IPS DF 4.7 (cell line): Measurements from ENCODE around the gene TAF9B.
"Not testable (repeated sequence)": the region's sequence is repeated elsewhere in the genome, so short reads cannot be mapped to it uniquely, and the experiment has no call there.

ENCODE experiments used
- DNase-seq: peaks from one replicate; pipeline ENCODE4 v3.0.0-alpha.2; 2013; ENCODE audit warnings: low spot score; ENCODE audit errors: extremely low read depth

Gene TAF9B

GRCh38 chrX:78116766-78117165, 22.7 kb downstream of the TAF9B start:
- no peak for DNase-seq

- no peak for DNase-seq
Measured at GRCh38 chrX:78116365-78116764, 23.1 kb downstream of the TAF9B start.

DNA sequence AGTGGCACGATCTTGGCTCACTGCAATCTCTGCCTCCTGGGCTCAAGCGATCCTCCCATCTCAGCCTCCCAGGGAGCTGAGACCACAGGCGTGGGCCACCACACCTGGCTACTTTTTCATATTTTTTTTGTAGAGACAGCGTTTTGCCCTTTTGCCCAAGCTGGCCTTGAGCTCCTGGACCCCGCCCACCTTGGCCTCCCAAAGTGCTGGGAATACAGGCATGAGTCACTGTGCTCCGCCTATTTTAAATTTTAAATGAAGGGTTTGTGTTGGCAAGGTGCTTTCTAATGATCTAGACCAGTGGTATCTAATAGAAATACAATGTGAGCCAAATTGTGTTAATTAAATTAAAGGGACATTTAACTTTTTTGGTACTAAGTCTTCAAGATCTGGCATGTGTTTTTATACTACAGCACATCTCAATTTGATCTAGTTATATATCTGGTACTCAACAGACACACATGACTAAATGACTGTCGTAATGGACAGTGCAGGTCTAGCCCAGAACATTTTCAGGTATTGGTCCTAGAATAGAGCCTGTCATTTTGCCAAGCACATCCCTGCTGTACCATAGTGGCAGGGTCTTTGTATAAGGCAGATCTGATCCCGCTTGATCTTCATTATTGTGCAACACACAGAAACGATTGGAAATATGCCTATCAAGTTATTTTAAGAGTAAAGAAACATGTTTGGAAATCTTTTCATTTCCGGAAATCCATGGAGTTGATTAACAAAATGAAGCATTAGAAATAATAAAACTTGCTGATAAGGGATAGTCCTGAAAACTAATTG, 28.1 kb downstream of the TAF9B start:
- no peak for DNase-seq

DNA sequence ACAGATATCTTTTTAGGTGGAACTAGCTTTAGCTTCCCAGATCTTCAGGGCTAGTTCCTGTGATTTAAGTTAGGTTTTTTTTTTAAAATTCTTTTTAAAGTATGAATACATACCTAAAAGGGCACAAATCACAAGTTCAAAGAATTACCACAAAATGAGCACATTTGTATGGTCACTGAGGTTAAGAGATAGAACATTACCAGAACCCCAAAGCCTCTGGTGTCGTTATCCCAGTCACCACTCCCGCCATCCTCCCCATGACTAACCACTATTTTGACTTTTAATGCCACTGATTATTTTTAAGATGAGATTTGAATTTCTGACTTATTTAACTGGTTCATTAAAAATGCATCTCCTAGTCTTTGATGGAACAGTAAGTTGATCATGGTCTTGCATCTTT, 30.0 kb downstream of the TAF9B start:
- DNase-seq = no peak

GRCh38 chrX:78106651-78106986, 32.8 kb downstream of the TAF9B start:
- no peak for DNase-seq

DNA sequence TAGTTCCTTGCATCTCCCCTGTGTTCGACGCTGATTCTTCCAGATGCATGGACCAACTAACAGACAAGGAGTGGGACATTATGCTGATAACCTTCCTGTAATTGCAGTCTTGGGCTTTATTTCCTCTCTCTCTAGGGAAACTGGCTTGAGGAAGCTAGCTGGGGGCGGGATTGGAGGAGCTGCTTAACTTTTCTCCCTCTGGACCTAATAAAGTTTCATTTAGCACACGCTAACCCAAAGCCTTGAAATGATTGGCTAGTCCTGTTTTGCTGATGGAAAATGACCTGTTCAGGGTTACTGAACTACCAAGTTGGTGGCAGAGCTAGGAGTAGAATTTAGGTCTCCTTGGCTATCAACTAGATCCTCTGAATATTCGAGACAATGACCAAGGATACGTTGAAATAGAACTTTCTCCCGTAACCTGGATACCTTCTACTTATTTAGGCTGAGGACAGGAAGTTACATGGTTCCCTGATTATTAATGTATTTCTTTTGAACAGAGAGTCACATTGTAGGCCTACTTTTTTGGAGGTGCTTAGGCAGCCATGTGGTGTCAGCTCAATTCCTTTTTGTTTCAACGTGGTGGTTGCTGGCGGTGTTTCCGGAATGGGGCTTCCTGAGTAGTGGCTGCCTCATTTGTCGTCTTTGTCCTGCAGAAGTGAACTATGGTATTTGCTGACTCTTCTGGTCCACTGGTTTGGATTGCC, 33.4 kb downstream of the TAF9B start:
- DNase-seq = no peak

DNA sequence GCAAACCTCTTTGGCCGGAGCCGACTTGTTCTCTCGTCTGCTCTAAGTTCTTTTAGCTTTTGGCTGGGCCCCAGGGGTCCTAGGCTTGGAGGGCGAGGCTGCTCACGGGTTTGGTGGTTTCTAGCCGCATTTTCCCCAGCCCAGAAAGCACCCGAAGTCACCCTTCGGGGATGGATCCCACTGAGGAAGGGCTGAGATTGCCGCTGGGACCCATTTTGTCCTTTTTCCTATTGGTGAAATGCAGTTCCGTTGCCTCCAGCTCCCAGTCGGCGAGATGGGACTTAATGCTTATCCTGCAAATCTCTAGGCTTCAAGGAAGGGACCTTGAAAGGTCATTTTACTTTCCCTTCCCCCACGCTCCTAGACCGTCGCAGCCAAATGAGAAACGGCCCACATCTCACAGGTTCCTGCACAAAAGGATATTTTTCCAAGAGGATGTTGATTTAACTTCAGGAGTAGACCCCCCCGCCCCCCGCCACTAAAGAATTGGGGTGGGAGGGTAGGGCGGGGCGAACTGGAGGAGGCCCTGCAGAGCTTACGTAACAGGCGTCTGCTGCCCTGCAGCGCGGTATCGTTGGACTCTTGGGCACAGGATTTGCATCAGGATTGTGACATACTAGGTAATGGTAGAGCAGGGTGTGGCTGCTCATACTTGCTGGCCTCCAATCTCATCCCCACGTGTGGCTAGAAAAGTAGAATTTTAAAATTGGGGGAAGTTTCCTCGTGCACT, 34.8 kb downstream of the TAF9B start:
- no peak for DNase-seq

GRCh38 chrX:78103623-78104446, 35.6 kb downstream of the TAF9B start, which contains the start of gene PGK1:
PGK1 (plus strand) TSS chrX:78104248; CDS start chrX:78104341, 93 bp downstream.
- peak; percentile 66 for DNase-seq

DNA sequence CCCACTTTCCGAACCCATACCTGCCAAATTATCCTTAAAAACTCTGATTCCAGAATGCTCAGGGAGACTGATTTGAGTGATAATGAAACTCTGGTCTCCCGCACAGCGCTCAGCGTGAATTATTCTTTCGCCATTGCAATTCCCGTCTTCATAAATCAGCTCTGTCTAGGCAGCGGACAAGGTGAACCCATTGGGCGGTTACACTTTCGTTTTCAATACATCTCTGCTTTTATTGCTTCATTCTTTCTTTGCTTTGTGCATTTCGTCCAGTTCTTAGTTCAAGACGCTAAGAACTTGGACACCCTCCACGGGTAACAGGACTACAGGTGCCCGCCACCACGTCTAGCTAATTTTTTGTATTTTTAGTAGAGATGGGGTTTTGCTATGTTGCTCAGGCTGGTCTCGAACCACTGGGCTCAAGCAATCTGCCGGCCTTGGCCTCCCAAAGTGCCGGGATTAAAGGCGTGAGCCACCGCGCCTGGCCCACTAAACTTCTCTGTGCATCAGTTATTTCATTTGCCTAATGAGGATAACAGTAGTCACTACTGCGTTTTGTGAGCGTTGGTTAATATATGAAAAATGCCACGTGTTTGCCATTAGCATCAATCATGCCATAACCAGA, 36.3 kb downstream of the TAF9B start:
- no peak for DNase-seq

DNA sequence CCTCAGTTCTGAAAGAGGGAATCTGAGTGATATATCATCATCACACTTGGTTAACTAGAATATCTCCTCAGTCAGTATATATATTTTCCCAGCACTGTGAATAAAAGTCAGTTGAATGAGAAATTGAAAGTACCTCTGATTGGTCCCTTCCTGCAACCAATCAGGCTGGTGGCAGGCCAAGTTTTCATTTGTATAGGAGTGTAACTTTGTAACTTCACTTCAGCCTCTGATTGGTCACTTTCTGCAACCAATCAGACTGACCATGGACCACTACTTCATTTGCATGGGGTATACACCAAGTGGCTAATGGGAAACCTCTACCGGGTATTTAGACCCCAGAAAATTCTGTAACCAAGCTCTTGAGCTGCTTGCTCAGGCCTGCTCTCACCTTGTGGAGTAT, 37.4 kb downstream of the TAF9B start:
- DNase-seq = no peak

- no peak for DNase-seq
Measured at GRCh38 chrX:78098108-78098507, 41.3 kb downstream of the TAF9B start.

DNA sequence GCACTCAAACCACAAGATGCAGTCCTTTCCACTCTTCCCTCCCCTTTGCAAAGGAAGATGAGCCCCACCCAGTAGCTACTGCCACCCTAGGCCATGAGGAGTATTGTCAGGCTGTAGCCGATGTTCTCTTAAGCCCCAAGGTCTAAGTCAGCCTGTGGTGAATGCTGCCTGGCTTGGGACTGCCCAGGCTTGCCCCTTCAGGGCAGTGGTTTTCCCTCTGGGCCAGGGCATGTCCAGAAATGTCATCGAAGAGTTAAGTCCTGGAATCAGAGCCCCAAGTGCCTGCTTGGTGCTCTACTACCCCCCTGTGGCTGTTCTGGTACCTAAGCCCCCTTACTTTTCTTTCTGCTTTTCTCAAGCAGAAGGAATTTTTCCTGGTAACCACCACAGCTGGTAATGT, 47.2 kb downstream of the TAF9B start:
- DNase-seq = no peak

- DNase-seq = not testable (repeated sequence)
Measured at GRCh38 chrX:78081413-78081812, 58.0 kb downstream of the TAF9B start.
